HG03565 (cell line): Measurements from ENCODE around the gene AGMO.

Source experiments
- ATAC-seq: cut with Tn5 transposase; IDR thresholded peaks from one replicate; pipeline ENCODE4 v1.9.1; 2021; ENCODE audit warnings: mild to moderate bottlenecking, moderate library complexity; ENCODE audit not compliant: unreplicated experiment

AGMO gene

GRCh38 chr7:15561835-15562234 lies at the start of gene AGMO:
Gene AGMO, minus strand, starts transcription at chr7:15562015.
- no peak for ATAC-seq

- ATAC-seq, result no peak
Measured at GRCh38 chr7:15610503-15610902, 48.7 kb upstream of the AGMO start.

- ATAC-seq, result no peak
Measured at GRCh38 chr7:15609287-15609686, 47.5 kb upstream of the AGMO start.

- no peak for ATAC-seq
Measured at GRCh38 chr7:15607529-15608210, 45.9 kb upstream of the AGMO start.

- no peak for ATAC-seq
Measured at GRCh38 chr7:15606561-15606960, 44.7 kb upstream of the AGMO start.

GRCh38 chr7:15604166-15604565 lies 42.4 kb upstream of the AGMO start:
- no peak for ATAC-seq

GRCh38 chr7:15603124-15603523 lies 41.3 kb upstream of the AGMO start:
- ATAC-seq, result no peak

- ATAC-seq, result no peak
Measured at GRCh38 chr7:15602236-15602635, 40.4 kb upstream of the AGMO start.

- no peak for ATAC-seq
Measured at GRCh38 chr7:15601175-15601574, 39.4 kb upstream of the AGMO start.

- ATAC-seq, result no peak
Measured at GRCh38 chr7:15600298-15600697, 38.5 kb upstream of the AGMO start.

- no peak for ATAC-seq
Measured at GRCh38 chr7:15594461-15594860, 32.6 kb upstream of the AGMO start.

- ATAC-seq, result no peak
Measured at GRCh38 chr7:15593382-15593781, 31.6 kb upstream of the AGMO start.

GRCh38 chr7:15586266-15586665 lies 24.5 kb upstream of the AGMO start:
- ATAC-seq, result no peak

GRCh38 chr7:15584575-15584974 lies 22.8 kb upstream of the AGMO start:
- no peak for ATAC-seq

- no peak for ATAC-seq
Measured at GRCh38 chr7:15582773-15583172, 21.0 kb upstream of the AGMO start.

GRCh38 chr7:15581352-15581951 lies 19.6 kb upstream of the AGMO start:
- ATAC-seq, result no peak

- ATAC-seq, result no peak
Measured at GRCh38 chr7:15580604-15581351, 19.0 kb upstream of the AGMO start.

- no peak for ATAC-seq
Measured at GRCh38 chr7:15577600-15577999, 15.8 kb upstream of the AGMO start.

- no peak for ATAC-seq
Measured at GRCh38 chr7:15571301-15571878, 9.6 kb upstream of the AGMO start.

- ATAC-seq, result no peak
Measured at GRCh38 chr7:15567652-15568051, 5.8 kb upstream of the AGMO start.

- no peak for ATAC-seq
Measured at GRCh38 chr7:15567036-15567435, 5.2 kb upstream of the AGMO start.

- no peak for ATAC-seq
Measured at GRCh38 chr7:15566476-15566875, 4.7 kb upstream of the AGMO start.
